Activated naive CD4-positive, alpha-beta T cell treated with anti-CD3 and anti-CD28 coated beads, Interleukin-2, amount 50 U/mL, for 24 hours (primary cell): ENCODE results near the gene CROT.
"Not testable (repeated sequence)": the region's sequence is repeated elsewhere in the genome, so short reads cannot be mapped to it uniquely, and the experiment has no call there.

Source experiments
- H3K27ac Mint-ChIP-seq: one replicate; pipeline ENCODE4 v1.8.0; 2021; ENCODE audit warnings: mild to moderate bottlenecking, mixed read lengths
- H3K27me3 Mint-ChIP-seq: one replicate; pipeline ENCODE4 v1.8.0; 2021; ENCODE audit warnings: mixed read lengths
- H3K36me3 Mint-ChIP-seq: one replicate; pipeline ENCODE4 v1.8.0; 2021; ENCODE audit warnings: mixed read lengths
- H3K4me1 Mint-ChIP-seq: one replicate; pipeline ENCODE4 v1.8.0; 2021; ENCODE audit warnings: mixed read lengths
- H3K4me3 Mint-ChIP-seq: one replicate; pipeline ENCODE4 v1.8.0; 2021; ENCODE audit warnings: mild to moderate bottlenecking, mixed read lengths
- H3K9me3 Mint-ChIP-seq: one replicate; pipeline ENCODE4 v1.8.0; 2021; ENCODE audit warnings: mixed read lengths

The CROT gene

DNA sequence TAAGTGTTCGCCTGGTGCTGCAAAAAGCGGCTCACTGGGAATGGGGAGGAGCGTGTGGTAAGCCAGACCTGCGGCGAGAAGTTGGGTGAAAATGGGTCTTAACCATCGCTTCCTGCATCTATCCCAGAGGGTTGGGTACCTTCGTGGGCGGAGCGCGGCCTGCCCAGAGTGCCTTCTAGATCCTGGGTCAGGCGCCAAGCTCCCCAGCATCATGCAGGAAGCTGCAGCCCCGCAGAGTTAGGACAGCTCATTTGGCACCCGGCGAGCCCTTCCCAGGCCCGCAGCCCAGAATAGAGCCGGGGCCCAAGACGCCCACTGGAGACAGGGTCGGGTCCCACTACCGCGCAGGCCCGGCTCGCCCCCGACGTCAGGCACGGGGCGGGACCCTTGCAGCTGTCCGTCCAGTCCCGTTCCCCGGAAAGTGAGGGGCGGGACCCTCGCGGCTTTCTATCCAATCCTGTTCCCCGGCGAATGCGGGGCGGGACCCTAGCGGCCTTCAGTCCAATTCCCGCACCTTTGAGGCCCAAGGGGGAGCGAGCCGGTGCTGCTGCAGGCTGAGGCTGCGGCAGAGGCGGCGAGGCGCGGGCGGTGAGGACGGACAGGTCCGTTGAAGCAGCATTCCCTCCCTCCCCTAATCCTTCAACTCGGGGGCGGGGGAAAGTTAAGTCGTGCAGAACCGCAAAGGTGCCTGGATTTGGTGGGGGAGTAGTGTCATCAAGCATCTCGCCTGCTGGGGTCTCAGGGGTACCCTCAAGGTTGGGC is at the start of gene CROT:
CROT (plus strand) TSS at position 499 of the 762 bp plus-strand sequence. CDS start 3,405 bp downstream, outside the sequence.
- Mint-ChIP-seq H3K27me3 (no peaks in the 10 kb centered on the region), H3K36me3 (peaks cover 9% of the 10 kb centered on the region), H3K4me3 (peak within 1 kb of the TSS; percentile 91), H3K27ac (peak within 1 kb of the TSS; percentile 76), H3K4me1 (peaks cover 46% of the 10 kb centered on the region), H3K9me3 (no peaks in the 10 kb centered on the region)

DNA sequence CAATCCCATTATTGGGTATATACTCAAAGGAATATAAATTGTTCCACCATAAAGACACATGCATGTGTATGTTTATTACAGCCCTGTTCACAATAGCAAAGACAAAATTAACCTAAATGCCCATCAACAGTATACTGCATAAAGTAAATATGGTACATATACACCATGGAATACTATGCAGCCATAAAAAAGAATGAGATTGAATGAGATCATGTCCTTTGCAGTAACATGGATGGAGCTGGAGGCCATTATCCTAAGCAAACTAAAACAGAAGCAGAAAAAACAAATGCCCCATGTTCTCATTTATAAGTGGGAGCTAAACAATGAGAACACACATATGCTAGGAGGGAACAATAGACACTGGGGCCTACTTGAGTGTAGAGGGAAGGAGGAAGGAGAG is 44.7 kb upstream of the CROT start:
- Mint-ChIP-seq H3K27me3 (peaks cover 4% of the 10 kb centered on the region), H3K4me1 (no peaks in the 10 kb centered on the region), H3K36me3 (peaks cover 6% of the 10 kb centered on the region), H3K27ac (no peak overlapping the region), H3K4me3 (no peak overlapping the region), H3K9me3 (peaks cover 26% of the 10 kb centered on the region)

DNA sequence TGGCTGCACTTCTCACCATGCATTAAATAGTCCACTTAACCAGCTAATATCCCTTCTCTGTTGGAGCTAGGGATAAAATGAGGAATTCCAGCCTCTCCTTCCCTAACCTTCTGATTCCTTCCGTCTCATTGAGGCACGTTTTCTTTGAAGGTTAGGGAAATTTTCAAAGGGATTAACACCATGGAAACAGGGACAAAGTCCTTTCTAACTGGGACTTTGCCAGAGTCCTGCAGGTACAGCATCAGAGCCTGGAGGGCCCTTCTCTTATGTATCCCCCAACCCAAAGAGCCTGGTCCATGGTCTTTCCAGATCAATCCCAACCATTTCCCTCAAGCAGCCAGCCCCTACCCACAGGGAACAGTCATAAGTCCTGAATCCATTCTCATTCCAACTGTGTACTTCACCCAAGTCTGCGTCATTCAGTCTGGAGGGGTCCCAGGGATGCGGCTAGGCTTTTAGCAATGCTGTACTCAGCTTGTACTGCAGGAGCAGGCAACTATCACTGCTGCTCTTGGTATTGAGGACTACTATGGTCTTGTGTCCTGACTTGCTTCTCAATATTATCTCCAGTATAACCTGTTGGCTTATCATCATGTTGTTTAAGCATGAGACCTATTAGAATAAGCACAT is 34.6 kb upstream of the CROT start:
- no peaks in the 10 kb centered on the region for H3K9me3 Mint-ChIP-seq
- H3K4me3 Mint-ChIP-seq, result no peak overlapping the region
- H3K36me3 Mint-ChIP-seq, result no peaks in the 10 kb centered on the region
- H3K27ac Mint-ChIP-seq, result no peak overlapping the region
- no peaks in the 10 kb centered on the region for H3K27me3 Mint-ChIP-seq
- H3K4me1 Mint-ChIP-seq, result no peaks in the 10 kb centered on the region

DNA sequence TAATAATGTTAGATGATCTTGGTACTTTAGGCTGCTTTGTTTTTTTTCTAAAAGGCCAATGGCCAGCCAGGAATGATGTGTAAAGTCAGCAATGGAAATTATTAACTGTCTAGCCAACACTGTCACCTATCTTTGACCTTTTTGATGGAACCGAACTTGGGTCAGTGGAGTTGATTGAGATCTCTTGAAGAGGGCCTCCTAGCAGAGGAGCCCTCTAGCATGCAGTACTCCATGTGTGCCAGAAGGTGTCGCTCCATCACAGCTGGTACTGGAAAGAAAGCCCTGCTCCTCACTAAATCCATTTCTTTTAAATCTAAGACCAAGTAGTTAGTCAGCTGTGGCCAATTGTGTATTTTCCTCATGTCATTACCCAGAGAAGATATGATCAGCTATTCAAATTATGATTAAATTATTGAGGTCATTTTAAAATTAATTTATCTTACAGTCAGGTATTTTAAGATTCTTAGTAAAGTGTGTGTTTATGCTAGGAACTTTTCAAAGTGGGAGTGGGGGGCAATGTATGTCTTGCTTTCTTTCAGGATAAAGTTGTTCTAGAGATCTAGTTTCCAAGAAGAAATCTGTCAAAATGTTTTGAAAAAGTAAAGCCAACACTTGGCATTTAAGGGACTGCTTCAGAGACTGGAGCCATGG is 33.1 kb upstream of the CROT start:
- Mint-ChIP-seq H3K27me3 (no peaks in the 10 kb centered on the region), H3K4me3 (no peak overlapping the region), H3K9me3 (no peaks in the 10 kb centered on the region), H3K27ac (no peak overlapping the region), H3K36me3 (no peaks in the 10 kb centered on the region), H3K4me1 (no peaks in the 10 kb centered on the region)

GRCh38 chr7:87316097-87316700 is 29.3 kb upstream of the CROT start:
- no peak overlapping the region for H3K27ac Mint-ChIP-seq

DNA sequence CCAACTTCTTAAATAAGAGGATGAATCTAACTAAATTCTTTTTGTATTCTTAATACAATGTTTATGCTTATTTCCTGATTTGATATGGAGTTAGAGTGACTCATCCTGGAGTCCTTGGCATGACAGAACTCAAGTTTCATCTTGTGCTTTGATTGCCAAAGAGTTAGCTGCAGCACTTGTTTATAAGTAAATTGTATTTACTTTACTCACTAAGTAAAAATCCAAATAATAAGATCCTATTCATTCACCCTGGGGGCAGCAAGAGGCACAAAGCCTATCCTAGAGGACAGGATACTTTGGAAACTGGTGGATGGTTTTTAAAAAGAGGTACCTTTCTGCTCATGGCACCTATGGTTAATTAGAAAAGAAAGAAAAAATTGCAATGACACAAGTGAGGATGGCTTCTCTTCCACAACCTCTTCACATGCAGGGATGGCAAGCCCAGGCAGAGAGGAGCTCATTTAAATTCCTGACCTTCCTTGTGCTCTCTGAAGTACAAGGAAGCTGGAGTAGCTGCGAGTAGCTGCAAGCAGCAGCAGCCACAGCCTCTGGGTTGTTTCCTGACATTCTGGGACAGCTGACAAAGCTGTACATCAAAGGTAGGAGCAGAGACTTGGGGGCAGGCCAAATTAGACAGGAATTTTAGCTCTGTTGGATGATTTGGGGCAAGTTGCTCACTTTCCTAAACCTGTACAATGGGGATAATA is 28.5 kb upstream of the CROT start:
- Mint-ChIP-seq H3K27me3 (no peaks in the 10 kb centered on the region), H3K4me1 (peaks cover 9% of the 10 kb centered on the region), H3K27ac (no peak overlapping the region), H3K9me3 (no peaks in the 10 kb centered on the region), H3K4me3 (no peak overlapping the region), H3K36me3 (no peaks in the 10 kb centered on the region)

More at GRCh38 chr7:87316097-87316700, 29.3 kb upstream of the CROT start:
- Mint-ChIP-seq H3K9me3 (no peaks in the 10 kb centered on the region), H3K4me3 (no peak overlapping the region), H3K36me3 (no peaks in the 10 kb centered on the region), H3K4me1 (peaks cover 9% of the 10 kb centered on the region), H3K27me3 (no peaks in the 10 kb centered on the region)

DNA sequence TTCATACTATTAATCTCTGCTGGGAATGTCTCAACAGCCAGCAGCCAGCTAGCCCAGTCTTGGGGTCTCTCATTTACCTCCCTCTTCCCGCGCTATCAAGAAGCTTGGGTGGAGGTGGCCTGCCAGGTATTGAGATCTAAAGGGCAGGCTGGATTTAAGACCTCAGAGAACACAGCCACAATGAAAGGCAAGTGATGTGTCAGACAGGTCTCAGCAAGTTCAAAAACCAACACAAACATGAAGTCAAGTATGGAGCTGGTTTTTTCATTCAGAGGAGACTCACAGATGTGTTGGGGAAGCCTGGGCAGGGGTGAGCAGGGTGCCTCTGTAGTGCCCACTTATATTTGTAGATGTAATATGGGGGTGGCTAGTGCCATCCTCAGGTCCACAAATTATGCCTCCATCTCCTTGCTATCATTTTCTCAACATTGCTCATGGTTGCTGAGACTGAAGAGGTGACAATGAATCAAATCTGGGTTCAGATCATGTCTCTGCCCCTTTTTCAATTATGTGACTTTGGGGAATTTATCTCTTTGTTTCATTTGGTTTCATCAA is 27.7 kb upstream of the CROT start:
- Mint-ChIP-seq H3K27me3 (no peaks in the 10 kb centered on the region), H3K4me3 (no peak overlapping the region), H3K4me1 (peaks cover 9% of the 10 kb centered on the region), H3K36me3 (peaks cover 2% of the 10 kb centered on the region), H3K27ac (no peak overlapping the region), H3K9me3 (no peaks in the 10 kb centered on the region)

DNA sequence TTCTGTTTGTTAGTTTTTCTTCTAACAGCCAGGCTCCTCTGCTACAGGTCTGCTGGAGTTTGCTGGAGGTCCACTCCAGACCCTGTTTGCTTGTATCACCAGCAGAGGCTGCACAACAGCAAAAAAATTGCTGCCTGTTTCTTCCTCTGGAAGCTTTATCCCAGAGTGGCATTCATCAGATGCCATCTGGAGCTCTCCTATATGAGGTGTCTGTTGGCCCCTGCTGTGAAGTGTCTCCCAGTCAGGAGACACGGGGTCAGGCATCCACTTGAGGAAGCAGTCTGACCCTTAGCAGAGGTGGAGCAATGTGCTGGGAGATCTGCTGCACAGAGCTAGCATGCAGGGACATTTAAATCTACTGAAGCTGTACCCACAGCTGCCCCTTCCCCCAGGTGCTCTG is 26.7 kb upstream of the CROT start:
- no peaks in the 10 kb centered on the region for H3K9me3 Mint-ChIP-seq
- peaks cover 9% of the 10 kb centered on the region for H3K4me1 Mint-ChIP-seq
- H3K4me3 Mint-ChIP-seq, result peak overlapping the region; percentile 3
- no peak overlapping the region for H3K27ac Mint-ChIP-seq
- peaks cover 2% of the 10 kb centered on the region for H3K36me3 Mint-ChIP-seq
- H3K27me3 Mint-ChIP-seq, result no peaks in the 10 kb centered on the region

DNA sequence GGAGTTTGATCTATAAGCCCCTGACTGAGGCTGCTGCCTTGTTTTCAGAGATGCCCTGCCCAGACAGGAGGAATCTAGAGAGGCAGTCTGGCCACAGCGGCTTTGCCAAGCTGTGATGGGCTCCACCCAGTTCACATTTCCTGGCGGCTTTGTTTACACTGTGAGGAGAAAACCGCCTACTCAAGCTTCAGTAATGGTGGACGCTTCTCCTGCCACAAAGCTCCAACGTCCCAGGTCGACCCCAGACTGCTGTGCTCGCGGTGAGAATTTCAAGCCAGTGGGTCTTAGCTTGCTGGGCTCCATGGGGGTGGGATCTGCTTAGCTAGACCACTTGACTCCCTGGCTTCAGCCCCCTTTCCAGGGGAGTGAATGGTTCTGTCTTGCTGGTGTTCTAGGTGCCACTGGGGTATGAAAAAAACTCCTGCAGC is 26.3 kb upstream of the CROT start:
- H3K27me3 Mint-ChIP-seq, result not testable (repeated sequence)
- H3K4me3 Mint-ChIP-seq, result peak overlapping the region; percentile 49

DNA sequence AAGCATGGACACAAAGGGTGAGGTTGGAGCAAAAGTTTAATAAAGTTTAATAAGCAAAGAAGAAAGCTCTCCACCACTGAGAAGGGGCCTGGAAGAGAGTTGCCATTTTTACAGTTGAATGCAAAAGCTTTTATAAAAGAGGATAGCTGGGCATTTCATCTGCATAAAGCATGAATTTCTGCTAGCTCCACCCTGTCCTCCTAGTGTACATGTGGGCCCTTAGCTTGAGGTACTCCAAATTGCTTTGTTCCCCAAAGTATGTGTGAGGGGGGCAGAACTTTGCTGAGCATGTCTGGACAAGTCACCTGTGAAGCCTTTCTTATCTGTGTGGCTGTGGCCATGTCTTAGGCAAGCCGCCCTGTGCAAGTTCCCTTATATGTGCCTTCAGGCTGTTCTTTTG is 22.6 kb upstream of the CROT start:
- peaks cover 11% of the 10 kb centered on the region for H3K36me3 Mint-ChIP-seq
- H3K4me1 Mint-ChIP-seq, result peaks cover 9% of the 10 kb centered on the region
- no peak overlapping the region for H3K27ac Mint-ChIP-seq
- H3K4me3 Mint-ChIP-seq, result no peak overlapping the region
- H3K9me3 Mint-ChIP-seq, result peaks cover 5% of the 10 kb centered on the region
- no peaks in the 10 kb centered on the region for H3K27me3 Mint-ChIP-seq

More for the DNA sequence above, 26.3 kb upstream of the CROT start:
- H3K27ac Mint-ChIP-seq, H3K36me3 Mint-ChIP-seq, H3K9me3 Mint-ChIP-seq, H3K4me1 Mint-ChIP-seq: not testable (repeated sequence)

DNA sequence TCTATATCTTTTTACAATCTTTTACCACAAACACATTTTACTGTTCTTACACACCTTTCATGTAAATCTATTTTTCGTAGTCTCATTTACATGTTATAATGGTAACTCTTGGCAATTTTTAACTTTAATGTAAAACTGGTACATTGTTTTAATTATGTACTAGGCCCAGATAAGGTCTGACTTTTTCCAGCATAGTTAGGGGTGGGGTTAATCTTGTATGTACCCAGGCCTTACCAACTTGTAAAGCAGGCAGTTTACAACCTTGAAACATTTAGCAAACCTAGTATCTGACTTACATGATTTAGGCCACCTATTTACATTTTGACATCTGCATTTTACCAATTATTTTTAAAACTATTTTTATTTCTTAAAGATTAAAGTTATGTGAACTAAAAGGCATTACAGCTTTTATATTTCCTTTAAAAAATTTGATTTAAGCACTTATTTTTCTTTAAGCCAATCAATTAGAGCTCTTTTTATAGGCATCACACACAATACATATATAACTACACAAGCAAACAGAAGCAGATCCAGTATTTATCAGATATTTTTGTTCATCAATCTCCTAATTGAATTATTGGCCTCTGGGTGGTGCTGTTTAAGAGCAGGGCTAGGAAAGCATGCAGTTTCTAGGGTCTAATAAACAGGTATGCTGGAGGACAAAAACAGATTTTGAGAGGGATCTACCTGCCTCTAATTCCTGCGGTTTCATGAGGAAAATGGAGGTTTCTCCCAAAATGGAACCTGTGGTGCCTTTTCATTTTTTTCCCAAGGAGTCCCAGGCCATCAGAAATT is 19.7 kb upstream of the CROT start:
- H3K36me3 Mint-ChIP-seq, result peaks cover 26% of the 10 kb centered on the region
- no peaks in the 10 kb centered on the region for H3K4me1 Mint-ChIP-seq
- no peak overlapping the region for H3K27ac Mint-ChIP-seq
- H3K9me3 Mint-ChIP-seq, result peaks cover 5% of the 10 kb centered on the region
- H3K4me3 Mint-ChIP-seq, result no peak overlapping the region
- H3K27me3 Mint-ChIP-seq, result no peaks in the 10 kb centered on the region

GRCh38 chr7:87328281-87328680 is 17.2 kb upstream of the CROT start:
- peaks cover 5% of the 10 kb centered on the region for H3K9me3 Mint-ChIP-seq
- H3K27me3 Mint-ChIP-seq, result no peaks in the 10 kb centered on the region
- H3K4me1 Mint-ChIP-seq, result no peaks in the 10 kb centered on the region
- peaks cover 31% of the 10 kb centered on the region for H3K36me3 Mint-ChIP-seq
- no peak overlapping the region for H3K4me3 Mint-ChIP-seq
- no peak overlapping the region for H3K27ac Mint-ChIP-seq

DNA sequence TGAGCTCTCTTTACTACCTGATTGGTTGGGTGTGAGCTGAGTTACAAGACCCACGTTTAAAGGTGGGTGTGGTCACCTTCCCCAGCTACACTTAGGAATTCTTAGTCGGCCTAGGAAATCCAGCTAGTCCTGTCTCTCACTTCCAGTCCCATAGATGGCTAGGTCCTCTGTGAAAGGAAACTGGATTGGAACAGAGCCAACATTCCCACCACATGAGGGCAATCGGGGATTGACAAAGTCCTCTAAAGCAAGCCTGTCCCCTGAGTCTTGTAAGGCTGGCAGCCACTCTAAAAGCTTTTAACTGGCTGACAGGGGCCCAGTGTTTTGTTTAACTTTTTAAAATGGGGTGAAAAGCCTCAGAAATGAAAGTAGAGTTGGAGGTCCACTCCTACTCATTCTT is 15.1 kb upstream of the CROT start:
- peaks cover 41% of the 10 kb centered on the region for H3K36me3 Mint-ChIP-seq
- no peaks in the 10 kb centered on the region for H3K27me3 Mint-ChIP-seq
- no peak overlapping the region for H3K4me3 Mint-ChIP-seq
- H3K27ac Mint-ChIP-seq, result no peak overlapping the region
- H3K9me3 Mint-ChIP-seq, result peaks cover 5% of the 10 kb centered on the region
- no peaks in the 10 kb centered on the region for H3K4me1 Mint-ChIP-seq

- no peaks in the 10 kb centered on the region for H3K27me3 Mint-ChIP-seq
- H3K4me1 Mint-ChIP-seq, result no peaks in the 10 kb centered on the region
- peaks cover 45% of the 10 kb centered on the region for H3K36me3 Mint-ChIP-seq
- H3K4me3 Mint-ChIP-seq, result no peak overlapping the region
- no peak overlapping the region for H3K27ac Mint-ChIP-seq
- peaks cover 5% of the 10 kb centered on the region for H3K9me3 Mint-ChIP-seq
Measured at GRCh38 chr7:87330942-87331341, 14.5 kb upstream of the CROT start.
